HEK293 (cell line): ENCODE results near the gene LSM2.

Source experiments
- EGR2 ChIP-seq: fragments of 450-650 bp; formaldehyde crosslinking; IDR thresholded peaks from 2 replicates; pipeline ENCODE4 v1.5.1; 2016; ENCODE audit warnings: low read depth, missing biosample characterization, missing genetic modification characterization
- KLF10 ChIP-seq: fragments of 450-650 bp; IDR thresholded peaks from 2 replicates; pipeline ENCODE4 v1.5.1; 2018; ENCODE audit warnings: missing biosample characterization, mild to moderate bottlenecking, missing genetic modification characterization
- ZBTB1 ChIP-seq: fragments of 450-650 bp; formaldehyde crosslinking; IDR thresholded peaks from 2 replicates; pipeline ENCODE4 v1.5.1; 2016; ENCODE audit warnings: missing biosample characterization, missing genetic modification characterization
- ZNF366 ChIP-seq: fragments of 450-650 bp; formaldehyde crosslinking; conservative IDR thresholded peaks from 2 replicates; pipeline ENCODE4 v1.5.1; 2016; ENCODE audit warnings: missing biosample characterization, missing genetic modification characterization
- ZNF571 ChIP-seq: fragments of 450-650 bp; formaldehyde crosslinking; IDR thresholded peaks from 2 replicates; pipeline ENCODE4 v1.5.0; 2017; ENCODE audit warnings: missing biosample characterization, missing genetic modification characterization
- TF ChIP-seq, protein P1 (sequence below): fragments of 450-650 bp; formaldehyde crosslinking; IDR thresholded peaks from 2 replicates; pipeline ENCODE4 v1.5.1; 2016; ENCODE audit warnings: missing biosample characterization, missing genetic modification characterization, low read depth
- TF ChIP-seq, protein P2 (sequence below): fragments of 450-650 bp; formaldehyde crosslinking; optimal IDR thresholded peaks from 2 replicates; pipeline ENCODE3; 2016; ENCODE audit warnings: missing biosample characterization, mild to moderate bottlenecking, missing genetic modification characterization
- TF ChIP-seq, protein P3 (sequence below): fragments of 450-650 bp; formaldehyde crosslinking; IDR thresholded peaks from 2 replicates; pipeline ENCODE4 v1.5.1; 2016; ENCODE audit warnings: missing biosample characterization, missing genetic modification characterization, borderline replicate concordance

DNA sequence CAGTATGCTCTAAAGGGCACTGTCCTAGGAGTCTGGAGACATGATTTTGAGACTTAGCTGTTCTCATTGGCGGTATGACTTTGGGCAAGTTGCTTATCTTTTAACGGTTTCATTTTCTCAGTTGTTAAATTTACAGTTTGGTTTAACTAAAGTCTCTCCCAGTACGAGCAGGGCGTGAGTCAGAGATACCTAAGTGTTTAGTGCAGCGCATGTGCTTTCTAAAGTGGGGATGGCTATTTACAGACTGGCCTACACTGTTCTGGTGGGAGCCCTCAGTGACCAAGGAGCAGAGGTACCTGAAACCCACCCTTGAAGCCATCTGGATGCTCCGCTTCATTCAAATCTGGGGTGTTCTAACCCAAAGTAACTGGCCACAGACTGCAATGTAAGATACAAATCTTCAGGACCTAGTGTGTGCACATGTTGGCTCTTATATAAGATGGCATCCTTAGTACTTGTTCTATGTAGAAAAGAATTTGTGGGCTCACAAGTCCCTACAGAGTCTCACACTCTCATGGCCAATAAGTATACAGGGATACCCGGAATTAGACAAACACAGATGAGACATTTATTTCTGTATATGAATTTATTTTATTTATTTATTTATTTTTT is 56.2 kb downstream of the LSM2 start:
- no peak for TF ChIP-seq EGR2 (tag by site-specific recombination)
- no peak for TF ChIP-seq ZNF571
- TF ChIP-seq, protein P1, sequence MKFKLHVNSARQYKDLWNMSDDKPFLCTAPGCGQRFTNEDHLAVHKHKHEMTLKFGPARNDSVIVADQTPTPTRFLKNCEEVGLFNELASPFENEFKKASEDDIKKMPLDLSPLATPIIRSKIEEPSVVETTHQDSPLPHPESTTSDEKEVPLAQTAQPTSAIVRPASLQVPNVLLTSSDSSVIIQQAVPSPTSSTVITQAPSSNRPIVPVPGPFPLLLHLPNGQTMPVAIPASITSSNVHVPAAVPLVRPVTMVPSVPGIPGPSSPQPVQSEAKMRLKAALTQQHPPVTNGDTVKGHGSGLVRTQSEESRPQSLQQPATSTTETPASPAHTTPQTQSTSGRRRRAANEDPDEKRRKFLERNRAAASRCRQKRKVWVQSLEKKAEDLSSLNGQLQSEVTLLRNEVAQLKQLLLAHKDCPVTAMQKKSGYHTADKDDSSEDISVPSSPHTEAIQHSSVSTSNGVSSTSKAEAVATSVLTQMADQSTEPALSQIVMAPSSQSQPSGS (tag by site-specific recombination), result no peak
- TF ChIP-seq KLF10 (tag by site-specific recombination), result no peak
- no peak for TF ChIP-seq ZBTB1
- TF ChIP-seq, protein P2, sequence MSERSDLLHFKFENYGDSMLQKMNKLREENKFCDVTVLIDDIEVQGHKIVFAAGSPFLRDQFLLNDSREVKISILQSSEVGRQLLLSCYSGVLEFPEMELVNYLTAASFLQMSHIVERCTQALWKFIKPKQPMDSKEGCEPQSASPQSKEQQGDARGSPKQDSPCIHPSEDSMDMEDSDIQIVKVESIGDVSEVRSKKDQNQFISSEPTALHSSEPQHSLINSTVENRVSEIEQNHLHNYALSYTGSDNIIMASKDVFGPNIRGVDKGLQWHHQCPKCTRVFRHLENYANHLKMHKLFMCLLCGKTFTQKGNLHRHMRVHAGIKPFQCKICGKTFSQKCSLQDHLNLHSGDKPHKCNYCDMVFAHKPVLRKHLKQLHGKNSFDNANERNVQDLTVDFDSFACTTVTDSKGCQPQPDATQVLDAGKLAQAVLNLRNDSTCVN (tag by site-specific recombination), result no peak
- no peak for TF ChIP-seq ZNF366 (tag by site-specific recombination)
- TF ChIP-seq, protein P3, sequence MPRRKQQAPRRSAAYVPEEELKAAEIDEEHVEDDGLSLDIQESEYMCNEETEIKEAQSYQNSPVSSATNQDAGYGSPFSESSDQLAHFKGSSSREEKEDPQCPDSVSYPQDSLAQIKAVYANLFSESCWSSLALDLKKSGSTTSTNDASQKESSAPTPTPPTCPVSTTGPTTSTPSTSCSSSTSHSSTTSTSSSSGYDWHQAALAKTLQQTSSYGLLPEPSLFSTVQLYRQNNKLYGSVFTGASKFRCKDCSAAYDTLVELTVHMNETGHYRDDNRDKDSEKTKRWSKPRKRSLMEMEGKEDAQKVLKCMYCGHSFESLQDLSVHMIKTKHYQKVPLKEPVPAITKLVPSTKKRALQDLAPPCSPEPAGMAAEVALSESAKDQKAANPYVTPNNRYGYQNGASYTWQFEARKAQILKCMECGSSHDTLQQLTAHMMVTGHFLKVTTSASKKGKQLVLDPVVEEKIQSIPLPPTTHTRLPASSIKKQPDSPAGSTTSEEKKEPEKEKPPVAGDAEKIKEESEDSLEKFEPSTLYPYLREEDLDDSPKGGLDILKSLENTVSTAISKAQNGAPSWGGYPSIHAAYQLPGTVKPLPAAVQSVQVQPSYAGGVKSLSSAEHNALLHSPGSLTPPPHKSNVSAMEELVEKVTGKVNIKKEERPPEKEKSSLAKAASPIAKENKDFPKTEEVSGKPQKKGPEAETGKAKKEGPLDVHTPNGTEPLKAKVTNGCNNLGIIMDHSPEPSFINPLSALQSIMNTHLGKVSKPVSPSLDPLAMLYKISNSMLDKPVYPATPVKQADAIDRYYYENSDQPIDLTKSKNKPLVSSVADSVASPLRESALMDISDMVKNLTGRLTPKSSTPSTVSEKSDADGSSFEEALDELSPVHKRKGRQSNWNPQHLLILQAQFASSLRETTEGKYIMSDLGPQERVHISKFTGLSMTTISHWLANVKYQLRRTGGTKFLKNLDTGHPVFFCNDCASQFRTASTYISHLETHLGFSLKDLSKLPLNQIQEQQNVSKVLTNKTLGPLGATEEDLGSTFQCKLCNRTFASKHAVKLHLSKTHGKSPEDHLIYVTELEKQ (tag by site-specific recombination), result no peak
